Spinal cord (tissue), 10 donors: ENCODE measurements around the gene POTEH. TPM values are rescaled to one million over a fixed set of nuclear protein-coding genes. Genes with fewer than 3 reads are reported as not detected.
"Not testable (repeated sequence)": the region's sequence is repeated elsewhere in the genome, so short reads cannot be mapped to it uniquely, and the experiment has no call there.

Experiments used
- DNase-seq, 6 donors: peaks; one replicate each; pipeline versions ENCODE4 v3.0.0 to v3.0.0-alpha.2; 2013 to 2015; ENCODE audit warnings: low spot score in 6 of 6, low read depth in 4 of 6
- H3K27ac ChIP-seq: one replicate; pipeline ENCODE4 v1.5.1; 2013; ENCODE audit warnings: low read depth, low read length, control low read depth
- H3K27me3 ChIP-seq: one replicate; pipeline ENCODE4 v1.6.1; 2013; ENCODE audit warnings: low read length; ENCODE audit not compliant: control insufficient read depth, insufficient read depth
- H3K36me3 ChIP-seq: one replicate; pipeline ENCODE4 v1.6.1; 2013; ENCODE audit warnings: low read length; ENCODE audit not compliant: control insufficient read depth, insufficient read depth
- H3K4me1 ChIP-seq: one replicate; pipeline ENCODE4 v1.6.1; 2013; ENCODE audit warnings: low read length; ENCODE audit not compliant: control insufficient read depth, insufficient read depth
- H3K4me3 ChIP-seq: one replicate; pipeline ENCODE4 v1.5.1; 2013; ENCODE audit warnings: low read depth, low read length, control low read depth
- H3K9me3 ChIP-seq: one replicate; pipeline ENCODE4 v1.6.1; 2013; ENCODE audit warnings: low read length; ENCODE audit not compliant: control insufficient read depth, insufficient read depth
- WGBS: methylation state at CpG from one replicate; pipeline ENCODE4 v1.1.5; 2013; ENCODE audit warnings: missing lambda C conversion rate; ENCODE audit not compliant: insufficient coverage; 5-methylcytosine and 5-hydroxymethylcytosine counted together
- polyA plus RNA-seq, 2 donors: library from polyadenylated mRNA; unstranded; fragments of 120-200 nt; gene quantifications; one replicate each; pipeline ENCODE4 v1.2.1, GENCODE V29; 2013; ENCODE audit not compliant: insufficient read length in 2 of 2
- total RNA-seq, 2 donors: library from RNA; depleted of rRNA in 1 of 2; stranded (reverse); fragments of 120-200 nt in 1 of 2; fragments of >200 nt in 1 of 2; gene quantifications; one replicate each; pipeline versions ENCODE4 v1.2.3 to v1.2.4, GENCODE V29; 2013 to 2014
- donor health status: healthy.

The POTEH gene
- total and polyA plus RNA-seq, 4 donors = not detected

DNA sequence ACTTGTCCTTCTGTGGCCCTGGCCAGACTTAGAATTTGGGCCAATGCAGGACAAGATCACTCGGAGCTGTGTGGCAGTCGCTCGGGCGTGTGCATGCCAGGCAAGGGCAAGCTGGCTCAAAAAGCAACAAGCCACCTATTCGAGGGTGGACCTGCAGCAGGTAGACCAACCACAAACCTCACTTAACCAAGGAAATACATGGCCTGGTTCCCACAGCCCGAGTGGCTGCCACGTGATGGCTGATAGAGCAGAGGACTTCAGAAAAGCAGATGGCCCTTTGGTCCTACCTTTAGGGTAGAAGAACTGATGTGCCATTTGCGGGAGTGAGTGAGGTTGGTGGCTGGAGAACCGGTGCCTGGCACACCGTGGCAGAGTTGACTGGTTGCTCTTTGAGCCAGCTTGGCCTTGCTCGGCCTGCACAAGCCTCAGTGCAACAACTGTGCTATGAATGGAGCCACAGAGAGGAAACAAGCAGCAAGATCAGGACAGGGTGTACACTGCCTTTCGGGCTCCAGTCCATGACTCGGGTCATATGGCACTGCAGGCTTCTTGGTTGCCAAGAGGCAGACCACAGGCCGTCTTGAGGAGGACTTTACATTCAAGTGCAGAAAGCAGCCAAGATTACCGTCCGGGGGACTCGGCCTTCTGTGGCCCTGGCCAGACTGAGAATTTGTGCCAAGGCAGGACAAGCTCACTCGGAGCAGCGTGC, 39.5 kb downstream of the POTEH start:
- not testable (repeated sequence) for DNase-seq

DNA sequence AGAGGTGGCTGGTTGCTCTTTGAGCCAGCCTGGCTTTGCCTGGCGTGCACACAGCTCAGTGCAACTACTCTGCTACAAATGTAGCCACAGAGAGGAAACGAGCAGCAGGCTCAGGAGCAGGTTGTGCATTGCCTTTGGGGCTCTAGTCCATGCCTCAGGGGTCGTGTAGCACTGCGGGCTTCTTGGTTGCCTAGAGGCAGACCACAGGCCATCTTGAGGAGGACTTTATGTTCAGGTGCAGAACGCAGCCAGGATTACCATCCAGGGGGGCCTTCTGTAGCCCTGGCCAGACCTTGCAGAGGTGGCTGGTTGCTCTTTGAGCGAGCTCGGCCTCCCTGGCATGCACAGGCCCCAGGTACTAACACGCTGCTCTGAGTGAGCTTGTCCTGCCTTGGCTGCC, 41.2 kb downstream of the POTEH start:
- H3K4me1 ChIP-seq, H3K4me3 ChIP-seq, DNase-seq, H3K27me3 ChIP-seq, H3K9me3 ChIP-seq, H3K27ac ChIP-seq, H3K36me3 ChIP-seq: not testable (repeated sequence)
- no CpG with 5 or more reads among the region's 8 CpGs for WGBS

More for the DNA sequence above, 39.5 kb downstream of the POTEH start:
- H3K36me3 ChIP-seq, H3K4me1 ChIP-seq, H3K27ac ChIP-seq, H3K9me3 ChIP-seq, H3K4me3 ChIP-seq, H3K27me3 ChIP-seq: not testable (repeated sequence)
- WGBS = 30% methylated on average over 2 of the region's 19 CpGs

GRCh38 chr22:15734411-15734810, 44.6 kb downstream of the POTEH start:
- not testable (repeated sequence) for H3K27me3 ChIP-seq, H3K4me3 ChIP-seq, H3K36me3 ChIP-seq, H3K4me1 ChIP-seq, DNase-seq, H3K27ac ChIP-seq, H3K9me3 ChIP-seq
- 80% methylated on average over 1 of the region's 6 CpGs for WGBS

GRCh38 chr22:15738157-15738908, 48.5 kb downstream of the POTEH start:
- not testable (repeated sequence) for DNase-seq, H3K9me3 ChIP-seq, H3K27me3 ChIP-seq, H3K27ac ChIP-seq, H3K4me1 ChIP-seq, H3K4me3 ChIP-seq, H3K36me3 ChIP-seq
- no CpG with 5 or more reads among the region's 10 CpGs for WGBS

GRCh38 chr22:15738909-15739391, 49.1 kb downstream of the POTEH start:
- no CpG with 5 or more reads among the region's 6 CpGs for WGBS

DNA sequence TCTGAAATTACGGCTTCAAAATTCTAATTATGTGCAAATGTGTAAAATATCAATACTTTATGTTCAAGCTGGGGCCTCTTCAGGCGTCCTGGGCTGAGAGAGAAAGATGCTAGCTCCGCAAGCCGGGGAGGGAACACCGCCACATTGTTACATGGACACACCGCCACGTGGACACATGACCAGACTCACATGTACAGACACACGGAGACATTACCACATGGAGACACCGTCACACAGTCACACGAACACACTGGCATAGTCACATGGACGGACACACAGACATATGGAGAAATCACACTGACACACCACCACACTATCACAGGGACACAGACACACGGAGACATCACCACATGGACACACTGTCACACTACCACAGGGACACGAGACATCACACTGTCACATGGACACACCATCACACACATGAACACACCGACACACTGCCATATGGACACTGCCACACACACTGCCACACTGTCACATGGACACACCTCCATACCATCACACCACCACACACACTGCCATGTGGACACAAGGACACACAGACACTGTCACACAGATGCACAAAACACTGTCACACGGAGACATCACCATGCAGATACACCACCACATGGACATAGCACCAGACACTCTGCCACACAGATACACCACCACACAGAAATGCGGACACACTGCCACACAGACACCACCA, 58.0 kb downstream of the POTEH start:
- 78% methylated on average over 9 of the region's 16 CpGs for WGBS
- H3K27me3 ChIP-seq, H3K4me3 ChIP-seq, DNase-seq, H3K4me1 ChIP-seq, H3K9me3 ChIP-seq, H3K36me3 ChIP-seq, H3K27ac ChIP-seq: not testable (repeated sequence)

More at GRCh38 chr22:15738909-15739391, 49.1 kb downstream of the POTEH start:
- H3K4me1 ChIP-seq, H3K36me3 ChIP-seq, H3K27me3 ChIP-seq, DNase-seq, H3K9me3 ChIP-seq, H3K27ac ChIP-seq, H3K4me3 ChIP-seq: not testable (repeated sequence)

GRCh38 chr22:15749181-15749970, 59.5 kb downstream of the POTEH start:
- not testable (repeated sequence) for H3K36me3 ChIP-seq, H3K27me3 ChIP-seq, H3K9me3 ChIP-seq, H3K27ac ChIP-seq, DNase-seq, H3K4me3 ChIP-seq, H3K4me1 ChIP-seq
- 71% methylated on average over 10 of the region's 41 CpGs for WGBS

GRCh38 chr22:15759443-15760097, 69.7 kb downstream of the POTEH start:
- DNase-seq, H3K27ac ChIP-seq, H3K36me3 ChIP-seq, H3K4me1 ChIP-seq, H3K27me3 ChIP-seq, H3K4me3 ChIP-seq, H3K9me3 ChIP-seq: not testable (repeated sequence)
- WGBS = 89% methylated on average over 6 of the region's 28 CpGs
